HL-60 (cell line): ENCODE results near the gene IL22RA1.

Source experiments
- CTCF ChIP-seq: IDR thresholded peaks from one replicate; pipeline ENCODE4 v1.5.1; 2011; ENCODE audit warnings: low read length, control low read depth, inconsistent platforms; ENCODE audit not compliant: insufficient read depth
- GABPA ChIP-seq: IDR thresholded peaks from 2 replicates; pipeline ENCODE4 v1.6.1; 2012; ENCODE audit warnings: low read depth
- POLR2AphosphoS5 ChIP-seq: IDR thresholded peaks from 2 replicates; pipeline ENCODE4 v1.6.1; 2012; ENCODE audit warnings: low read depth

GRCh38 chr1:24095140-24095859 is 47.6 kb downstream of the IL22RA1 start:
- TF ChIP-seq CTCF (no peak), POLR2AphosphoS5 (no peak), GABPA (no peak)
